SK-N-SH (cell line): Measurements from ENCODE around the gene TDRKH.

Source experiments
- CTCF ChIP-seq: fragments of 200-600 bp; sonication (generic); IDR thresholded peaks from 2 replicates; pipeline ENCODE4 v1.6.1; 2017; ENCODE audit warnings: antibody characterized with exemption, mild to moderate bottlenecking, moderate library complexity
- EP300 ChIP-seq, 2 experiments: IDR thresholded peaks; 2 replicates each; pipeline versions ENCODE4 v1.4.0 to v1.6.1; 2012; ENCODE audit warnings: borderline replicate concordance in 1 of 2, low read depth in 1 of 2, low read length in 1 of 2
- GABPA ChIP-seq: IDR thresholded peaks from 2 replicates; pipeline ENCODE4 v1.4.0; 2012; ENCODE audit warnings: low read depth, mild to moderate bottlenecking

- no peak for TF ChIP-seq CTCF
- no peak for TF ChIP-seq GABPA
- TF ChIP-seq EP300 (IDR thresholded peaks at IDR 0.05; ENCODE audit: borderline replicate concordance in 1 of 2, low read depth in 1 of 2, low read length in 1 of 2) = no peak
Measured at GRCh38 chr1:151776665-151777062, 13.6 kb downstream of the TDRKH start.
